Measurements from ENCODE around the gene MAIP1.

- TF ChIP-seq EZH2 (IDR thresholded peaks at IDR 0.05; ENCODE audit: insufficient read depth, poor library complexity, severe bottlenecking) = no peak
- TF ChIP-seq EZH2phosphoT487 (IDR thresholded peaks at IDR 0.05; ENCODE audit: insufficient read depth, low read depth) = no peak
Measured at GRCh38 chr2:199955339-199956061, at the start of gene MAIP1, which contains the start of gene TYW5.

All from GM23248 (cell line).